Testis (tissue), 3 donors: ENCODE results near the gene ICAM1. TPM values are rescaled to one million over a fixed set of nuclear protein-coding genes. Genes with fewer than 3 reads are reported as not detected.

Experiments
- DNase-seq: peaks from one replicate; pipeline ENCODE4 v3.0.0-alpha.2; 2019
- H3K27ac ChIP-seq, 2 donors: fragments of 200-600 bp; sonication (generic); one replicate each; pipeline ENCODE4 v1.5.1; 2019
- H3K27me3 ChIP-seq: fragments of 200-600 bp; sonication (generic); one replicate; pipeline ENCODE4 v1.5.1; 2019
- H3K36me3 ChIP-seq: fragments of 200-600 bp; sonication (generic); one replicate; pipeline ENCODE4 v1.5.1; 2017; ENCODE audit warnings: low read depth; ENCODE audit errors: missing control alignments
- H3K4me1 ChIP-seq: fragments of 200-600 bp; sonication (generic); one replicate; pipeline ENCODE4 v1.5.1; 2019
- H3K4me3 ChIP-seq, 2 donors: fragments of 200-600 bp; sonication (generic); one replicate each; pipeline ENCODE4 v1.5.1; 2017 to 2019
- H3K9me3 ChIP-seq: fragments of 200-600 bp; sonication (generic); one replicate; pipeline ENCODE4 v1.5.1; 2017
- CTCF ChIP-seq, 3 experiments: fragments of 450-650 bp in 2 of 3; fragments of 200-600 bp in 1 of 3; sonication (generic) in 1 of 3; IDR thresholded peaks; one replicate each; pipeline ENCODE4 v1.5.1; 2016 to 2019; ENCODE audit warnings: antibody characterized with exemption in 3 of 3, mild to moderate bottlenecking in 2 of 3, moderate library complexity in 1 of 3
- POLR2A ChIP-seq: fragments of 450-650 bp; IDR thresholded peaks from one replicate; pipeline ENCODE4 v1.6.1; 2017; ENCODE audit warnings: antibody characterized with exemption, mild to moderate bottlenecking, moderate library complexity
- WGBS, 2 donors: methylation state at CpG; one replicate each; pipeline ENCODE4 v1.1.5; 2018; 5-methylcytosine and 5-hydroxymethylcytosine counted together
- intact Hi-C: fragments of 100-400 bp; cut with DNase I; formaldehyde crosslinking; loops from one replicate; pipeline ENCODE4 v1.15.1; 2023; ENCODE audit warnings: low total_unique reads
- microRNA-seq, 2 donors: library from miRNA; unstranded; fragments of <30 nt; microRNA quantifications; one replicate each; pipeline ENCODE4, GENCODE V29; 2016; ENCODE audit warnings: borderline number of aligned reads in 2 of 2, borderline replicate concordance in 1 of 2
- polyA plus RNA-seq: library from polyadenylated mRNA; stranded (reverse); fragments of 350-450 nt; fragmentation: Illumina TruSeq; extraction: RNeasy Lipid Tissue Mini Kit (QIAGEN cat#74804); gene quantifications from one replicate; pipeline ENCODE4 v1.2.3, GENCODE V29; 2014; ENCODE audit warnings: low read depth, low replicate concordance; ENCODE audit not compliant: insufficient read depth
- small RNA-seq, 2 donors: library from RNA; depleted of rRNA; stranded (forward); fragments of <200 nt; gene quantifications; one replicate each; pipeline ENCODE3, GENCODE V24; 2016
- total RNA-seq, 2 donors: library from RNA; depleted of rRNA; stranded (reverse); fragments of >200 nt; gene quantifications; one replicate each; pipeline ENCODE4 v1.2.3, GENCODE V29; 2016

The ICAM1 gene
- total and polyA plus RNA-seq, 3 donors from 2014 or later, result 10.1 to 18.0 (median 14.3) TPM

- Histone ChIP-seq H3K9me3 (no peaks in the 10 kb centered on the region), H3K27me3 (no peaks in the 10 kb centered on the region), H3K4me1 (peaks cover 20% of the 10 kb centered on the region), H3K27ac (no peak overlapping the region), H3K4me3 (peak overlapping the region; percentile 80 to 86), H3K36me3 (no peaks in the 10 kb centered on the region)
- intact Hi-C loops, result no loop called here
- WGBS, 2 donors, result 7 to 11% methylated on average over 18 to 59 of the region's 59 CpGs
- no peak for TF ChIP-seq POLR2A
- TF ChIP-seq CTCF (IDR thresholded peaks at IDR 0.05), result no peak
- peak; percentile 96 for DNase-seq
Observed at GRCh38 chr19:10334588-10335351, 63.9 kb downstream of the ICAM1 start.

- TF ChIP-seq CTCF (IDR thresholded peaks at IDR 0.05), result no peak
- TF ChIP-seq POLR2A, result no peak
- Histone ChIP-seq H3K4me1 (peaks cover 20% of the 10 kb centered on the region), H3K9me3 (no peaks in the 10 kb centered on the region), H3K27ac (no peak overlapping the region), H3K36me3 (no peaks in the 10 kb centered on the region), H3K4me3 (peak overlapping the region in 1 of 2 donors; percentile 86), H3K27me3 (no peaks in the 10 kb centered on the region)
- no peak for DNase-seq
- intact Hi-C loops, result no loop called here
- 52 to 56% methylated on average over 9 to 26 of the region's 26 CpGs for WGBS, 2 donors
Observed at GRCh38 chr19:10335352-10335985, 64.5 kb downstream of the ICAM1 start.

Small RNA genes lying within 50 kb of the gene (microRNA-seq; reads per million reads assigned to microRNA genes)
- gene MIR4322, result 0 reads per million in 2 donors

Small RNA genes lying within 50 kb of the gene (small RNA-seq; reads per million reads assigned to genes)
- 0 reads per million in 2 donors for gene AC011511.1
- gene AC011511.4, result 0 reads per million in 2 donors
- gene MIR4322, result 0 reads per million in 2 donors

Other genes starting within 250 kb of the ICAM1 start
- gene SHFL, start 184.8 kb upstream of the ICAM1 start, total RNA-seq, result 10 to 100 TPM; 20.4 to 25.8 TPM
- gene SHFL, start 184.8 kb upstream of the ICAM1 start, polyA plus RNA-seq, result 18.7 TPM
- 1 to 10 TPM; 7.6 to 8.7 TPM for gene ANGPTL6, start 168.4 kb upstream of the ICAM1 start, total RNA-seq
- gene ANGPTL6, start 168.4 kb upstream of the ICAM1 start, polyA plus RNA-seq, result 3.0 TPM
- gene PPAN, start 164.8 kb upstream of the ICAM1 start, total RNA-seq, result 10 to 100 TPM; 66.2 to 68.1 TPM
- gene PPAN, start 164.8 kb upstream of the ICAM1 start, polyA plus RNA-seq, result 39.3 TPM
- gene P2RY11, start 159.4 kb upstream of the ICAM1 start, total RNA-seq, result 10 to 100 TPM; 25.0 to 27.8 TPM
- gene P2RY11, start 159.4 kb upstream of the ICAM1 start, polyA plus RNA-seq, result 16.3 TPM
- gene EIF3G, start 151.2 kb upstream of the ICAM1 start, total RNA-seq, result 100 to 1,000 TPM; 281 to 306 TPM
- 348 TPM for gene EIF3G, start 151.2 kb upstream of the ICAM1 start, polyA plus RNA-seq
- gene DNMT1, start 76.2 kb upstream of the ICAM1 start, total RNA-seq, result 100 to 1,000 TPM; 103 to 145 TPM
- 96.5 TPM for gene DNMT1, start 76.2 kb upstream of the ICAM1 start, polyA plus RNA-seq
- gene S1PR2, start 39.8 kb upstream of the ICAM1 start, total RNA-seq, result 10 to 100 TPM in 1 of 2 donors, 1 to 10 TPM in 1; 8.7 to 13.7 TPM
- 11.9 TPM for gene S1PR2, start 39.8 kb upstream of the ICAM1 start, polyA plus RNA-seq
- 10 to 100 TPM; 63.5 to 91.8 TPM for gene MRPL4, start 18.9 kb upstream of the ICAM1 start, total RNA-seq
- 53.3 TPM for gene MRPL4, start 18.9 kb upstream of the ICAM1 start, polyA plus RNA-seq
- gene ICAM4, start 15.8 kb downstream of the ICAM1 start, total RNA-seq, result under 1 TPM; 0.25 to 0.47 TPM
- 0.28 TPM for gene ICAM4, start 15.8 kb downstream of the ICAM1 start, polyA plus RNA-seq
- gene ICAM5, start 18.8 kb downstream of the ICAM1 start, total RNA-seq, result 1 to 10 TPM; 4.3 to 7.6 TPM
- 5.4 TPM for gene ICAM5, start 18.8 kb downstream of the ICAM1 start, polyA plus RNA-seq
- gene ZGLP1, start 38.7 kb downstream of the ICAM1 start, total RNA-seq, result 10 to 100 TPM; 12.8 to 22.1 TPM
- 10.5 TPM for gene ZGLP1, start 38.7 kb downstream of the ICAM1 start, polyA plus RNA-seq
- 10 to 100 TPM; 35.7 to 40.2 TPM for gene FDX2, start 44.9 kb downstream of the ICAM1 start, total RNA-seq
- gene FDX2, start 44.9 kb downstream of the ICAM1 start, polyA plus RNA-seq, result 26.8 TPM
- 10 to 100 TPM; 34.5 to 49.6 TPM for gene RAVER1, start 62.4 kb downstream of the ICAM1 start, total RNA-seq
- 32.3 TPM for gene RAVER1, start 62.4 kb downstream of the ICAM1 start, polyA plus RNA-seq
- gene ICAM3, start 68.5 kb downstream of the ICAM1 start, total RNA-seq, result 1 to 10 TPM; 2.4 to 2.8 TPM
- gene ICAM3, start 68.5 kb downstream of the ICAM1 start, polyA plus RNA-seq, result 6.3 TPM
- gene TYK2, start 109.5 kb downstream of the ICAM1 start, total RNA-seq, result 100 to 1,000 TPM; 112 to 113 TPM
- 47.6 TPM for gene TYK2, start 109.5 kb downstream of the ICAM1 start, polyA plus RNA-seq
- 100 to 1,000 TPM; 160 to 210 TPM for gene CDC37, start 132.4 kb downstream of the ICAM1 start, total RNA-seq
- gene CDC37, start 132.4 kb downstream of the ICAM1 start, polyA plus RNA-seq, result 170 TPM
- 10 to 100 TPM; 20.1 to 35.0 TPM for gene PDE4A, start 149.4 kb downstream of the ICAM1 start, total RNA-seq
- 35.4 TPM for gene PDE4A, start 149.4 kb downstream of the ICAM1 start, polyA plus RNA-seq
- 10 to 100 TPM; 40.7 to 61.0 TPM for gene KEAP1, start 232.2 kb downstream of the ICAM1 start, total RNA-seq
- gene KEAP1, start 232.2 kb downstream of the ICAM1 start, polyA plus RNA-seq, result 54.1 TPM
- under 1 TPM; 0.12 to 0.31 TPM for gene S1PR5, start 246.3 kb downstream of the ICAM1 start, total RNA-seq
- 0.61 TPM for gene S1PR5, start 246.3 kb downstream of the ICAM1 start, polyA plus RNA-seq